ENCODE measurements around the gene GNG7. TPM values are rescaled to one million over a fixed set of nuclear protein-coding genes. Genes with fewer than 3 reads are reported as not detected.
A peak's percentile ranks its signal among the peaks of the same experiment; 100 is the strongest.

Gene GNG7
- polyA plus RNA-seq, 3 donors = 1.1 to 1.6 (median 1.3) TPM

DNA sequence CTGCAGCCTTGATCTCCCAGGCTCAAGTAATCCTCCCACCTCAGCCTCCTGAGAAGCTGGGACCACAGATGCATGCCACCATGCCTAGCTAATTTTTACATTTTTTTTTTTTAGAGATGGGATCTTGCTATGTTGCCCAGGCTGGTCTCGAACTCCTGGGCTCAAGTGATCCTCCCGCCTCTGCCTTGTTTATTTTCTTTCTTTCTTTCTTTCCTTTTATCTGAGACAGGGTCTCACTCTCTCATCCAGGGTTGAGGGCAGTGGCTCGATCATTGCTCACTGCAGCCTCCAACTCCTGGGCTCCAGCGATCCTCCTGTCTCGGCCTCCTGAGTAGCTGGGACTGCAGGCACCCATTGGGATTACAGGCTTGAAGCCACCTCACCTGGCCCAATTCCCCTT is 3.8 kb upstream of the GNG7 start:
- Histone ChIP-seq H3K9me3 (replicated peaks in 1 of 2; ENCODE audit: control insufficient read depth in 1 of 2, insufficient read depth in 1 of 2, low read length in 2 of 2) (no peaks in the 10 kb centered on the region), H3K9ac (ENCODE audit: insufficient read depth, low read length, poor library complexity, severe bottlenecking) (no peak overlapping the region), H3K36me3 (replicated peaks in 1 of 2; ENCODE audit: control insufficient read depth in 1 of 2, insufficient read depth in 2 of 2, low read length in 2 of 2) (no peaks in the 10 kb centered on the region), H3K4me2 (replicated peaks; ENCODE audit: extremely low read depth, low read length, poor library complexity, severe bottlenecking) (no peak overlapping the region), H3K79me2 (ENCODE audit: insufficient read depth, low read length) (peaks cover 7% of the 10 kb centered on the region), H3K4me3 (replicated peaks in 1 of 3; ENCODE audit: low read depth in 2 of 3, low read length in 3 of 3) (no peak overlapping the region), H3K27me3 (ENCODE audit: control insufficient read depth in 2 of 2, insufficient read depth in 2 of 2, low read length in 2 of 2) (no peaks in the 10 kb centered on the region), H3K27ac (ENCODE audit: low read depth in 1 of 2, low read length in 2 of 2) (no peak overlapping the region), H4K20me1 (ENCODE audit: insufficient read depth, low read length) (no peaks in the 10 kb centered on the region), H3K4me1 (ENCODE audit: control insufficient read depth in 1 of 2, insufficient read depth in 2 of 2, low read length in 2 of 2) (peaks cover 9 to 18% of the 10 kb centered on the region in 2 donors), H2AFZ (ENCODE audit: insufficient read depth, low read depth, low read length, poor library complexity, severe bottlenecking) (no peak overlapping the region)
- peaks cover 23% of the 10 kb centered on the region for H3K4me1 Mint-ChIP-seq
- H3K36me3 Mint-ChIP-seq = no peaks in the 10 kb centered on the region
- H3K4me3 Mint-ChIP-seq = no peak overlapping the region
- H3K9me3 Mint-ChIP-seq = peaks cover 0 to 2% (median 0%) of the 10 kb centered on the region in 7 donors
- intact Hi-C loops (cut with micrococcal nuclease) = no loop called here
- peak overlapping the region in 1 of 7 donors; percentile 35 for H3K27ac Mint-ChIP-seq
- TF ChIP-seq, protein P1, sequence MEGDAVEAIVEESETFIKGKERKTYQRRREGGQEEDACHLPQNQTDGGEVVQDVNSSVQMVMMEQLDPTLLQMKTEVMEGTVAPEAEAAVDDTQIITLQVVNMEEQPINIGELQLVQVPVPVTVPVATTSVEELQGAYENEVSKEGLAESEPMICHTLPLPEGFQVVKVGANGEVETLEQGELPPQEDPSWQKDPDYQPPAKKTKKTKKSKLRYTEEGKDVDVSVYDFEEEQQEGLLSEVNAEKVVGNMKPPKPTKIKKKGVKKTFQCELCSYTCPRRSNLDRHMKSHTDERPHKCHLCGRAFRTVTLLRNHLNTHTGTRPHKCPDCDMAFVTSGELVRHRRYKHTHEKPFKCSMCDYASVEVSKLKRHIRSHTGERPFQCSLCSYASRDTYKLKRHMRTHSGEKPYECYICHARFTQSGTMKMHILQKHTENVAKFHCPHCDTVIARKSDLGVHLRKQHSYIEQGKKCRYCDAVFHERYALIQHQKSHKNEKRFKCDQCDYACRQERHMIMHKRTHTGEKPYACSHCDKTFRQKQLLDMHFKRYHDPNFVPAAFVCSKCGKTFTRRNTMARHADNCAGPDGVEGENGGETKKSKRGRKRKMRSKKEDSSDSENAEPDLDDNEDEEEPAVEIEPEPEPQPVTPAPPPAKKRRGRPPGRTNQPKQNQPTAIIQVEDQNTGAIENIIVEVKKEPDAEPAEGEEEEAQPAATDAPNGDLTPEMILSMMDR (IDR thresholded peaks at IDR 0.05) = no peak
- no peak for DNase-seq
- H3K27me3 Mint-ChIP-seq (ENCODE audit: low read depth in 3 of 3) = peaks cover 2 to 7% (median 3%) of the 10 kb centered on the region in 3 donors
- WGBS (ENCODE audit: insufficient coverage) = 100% methylated on average over 1 of the region's 5 CpGs

DNA sequence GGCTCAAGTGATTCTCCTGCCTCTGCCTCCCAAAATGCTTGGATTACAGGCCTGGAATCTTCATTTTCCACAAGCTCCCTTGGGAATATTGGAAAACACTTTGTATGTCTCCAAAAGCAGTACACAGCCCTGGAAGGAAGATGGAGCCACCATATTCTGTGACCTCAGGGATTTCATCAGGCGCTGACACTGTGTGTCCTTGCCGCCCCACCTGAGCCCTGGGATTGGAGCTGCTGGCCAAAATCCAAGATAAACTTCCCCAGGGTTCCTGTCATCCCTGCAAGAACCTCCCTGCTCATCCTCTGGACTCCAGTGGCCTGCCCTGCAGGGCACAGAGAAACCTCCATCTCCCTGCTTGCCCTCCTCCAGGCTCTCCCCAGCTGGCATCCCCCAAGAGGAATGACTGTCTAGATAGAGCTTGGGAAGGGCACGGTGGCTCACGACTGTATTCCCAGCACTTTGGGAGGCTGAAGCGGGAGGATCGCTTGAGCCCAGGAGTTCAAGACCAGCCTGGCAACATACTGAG is 1.3 kb upstream of the GNG7 start:
- Histone ChIP-seq H2AFZ (ENCODE audit: insufficient read depth, low read depth, low read length, poor library complexity, severe bottlenecking) (no peak overlapping the region), H3K4me2 (replicated peaks; ENCODE audit: extremely low read depth, low read length, poor library complexity, severe bottlenecking) (no peak overlapping the region), H3K27me3 (ENCODE audit: control insufficient read depth in 2 of 2, insufficient read depth in 2 of 2, low read length in 2 of 2) (no peaks in the 10 kb centered on the region), H3K36me3 (replicated peaks in 1 of 2; ENCODE audit: control insufficient read depth in 1 of 2, insufficient read depth in 2 of 2, low read length in 2 of 2) (no peaks in the 10 kb centered on the region), H3K4me3 (replicated peaks in 1 of 3; ENCODE audit: low read depth in 2 of 3, low read length in 3 of 3) (no peak overlapping the region), H3K9ac (ENCODE audit: insufficient read depth, low read length, poor library complexity, severe bottlenecking) (no peak overlapping the region), H4K20me1 (ENCODE audit: insufficient read depth, low read length) (no peaks in the 10 kb centered on the region), H3K4me1 (ENCODE audit: control insufficient read depth in 1 of 2, insufficient read depth in 2 of 2, low read length in 2 of 2) (peaks cover 8 to 9% of the 10 kb centered on the region in 2 donors), H3K9me3 (replicated peaks in 1 of 2; ENCODE audit: control insufficient read depth in 1 of 2, insufficient read depth in 1 of 2, low read length in 2 of 2) (no peaks in the 10 kb centered on the region), H3K27ac (ENCODE audit: low read depth in 1 of 2, low read length in 2 of 2) (no peak overlapping the region), H3K79me2 (ENCODE audit: insufficient read depth, low read length) (peaks cover 7% of the 10 kb centered on the region)
- intact Hi-C loops (cut with micrococcal nuclease) = no loop called here
- H3K27ac Mint-ChIP-seq = no peak overlapping the region
- H3K4me1 Mint-ChIP-seq = peaks cover 21% of the 10 kb centered on the region
- peaks cover 2 to 7% (median 3%) of the 10 kb centered on the region in 3 donors for H3K27me3 Mint-ChIP-seq (ENCODE audit: low read depth in 3 of 3)
- 100% methylated on average over 2 of the region's 6 CpGs for WGBS (ENCODE audit: insufficient coverage)
- no peak for DNase-seq
- TF ChIP-seq, protein P1 (IDR thresholded peaks at IDR 0.05) = no peak
- H3K4me3 Mint-ChIP-seq = no peak overlapping the region
- H3K36me3 Mint-ChIP-seq = no peaks in the 10 kb centered on the region
- H3K9me3 Mint-ChIP-seq = peaks cover 0 to 2% (median 0%) of the 10 kb centered on the region in 7 donors
